ENCODE results near the gene ZXDC.

Gene ZXDC

DNA sequence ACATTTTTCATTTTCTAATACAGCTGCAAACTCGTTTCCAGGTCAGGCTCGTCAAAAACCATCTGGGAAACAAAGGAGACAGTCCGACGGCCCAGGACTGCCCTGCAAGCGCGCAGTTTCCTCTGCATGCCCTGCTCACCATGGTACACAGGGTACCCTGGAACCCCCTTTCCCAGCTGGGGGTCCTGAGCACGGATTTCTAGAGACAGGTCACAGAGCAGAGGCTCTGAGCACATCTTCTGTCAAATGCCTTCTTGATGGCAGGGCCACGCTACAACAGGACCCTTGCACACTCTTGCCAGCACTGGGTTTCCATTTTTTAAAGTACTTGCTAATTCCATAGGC, 8.1 kb downstream of the ZXDC start:
- H3K4me1 ChIP-seq (ENCODE audit: insufficient read depth, poor library complexity, severe bottlenecking), result peaks cover 5% of the 10 kb centered on the region
- no peak overlapping the region for H3K27ac ChIP-seq (ENCODE audit: poor library complexity, severe bottlenecking)
- H3K36me3 ChIP-seq (ENCODE audit: low read depth), result peaks cover 92% of the 10 kb centered on the region
- DNase-seq (ENCODE audit: low spot score) (peak; percentile 16), ATAC-seq (ENCODE audit: low read depth) (no peak)
- no peaks in the 10 kb centered on the region for H3K27me3 ChIP-seq (ENCODE audit: insufficient read depth, poor library complexity, severe bottlenecking)
- TF ChIP-seq, protein P1, sequence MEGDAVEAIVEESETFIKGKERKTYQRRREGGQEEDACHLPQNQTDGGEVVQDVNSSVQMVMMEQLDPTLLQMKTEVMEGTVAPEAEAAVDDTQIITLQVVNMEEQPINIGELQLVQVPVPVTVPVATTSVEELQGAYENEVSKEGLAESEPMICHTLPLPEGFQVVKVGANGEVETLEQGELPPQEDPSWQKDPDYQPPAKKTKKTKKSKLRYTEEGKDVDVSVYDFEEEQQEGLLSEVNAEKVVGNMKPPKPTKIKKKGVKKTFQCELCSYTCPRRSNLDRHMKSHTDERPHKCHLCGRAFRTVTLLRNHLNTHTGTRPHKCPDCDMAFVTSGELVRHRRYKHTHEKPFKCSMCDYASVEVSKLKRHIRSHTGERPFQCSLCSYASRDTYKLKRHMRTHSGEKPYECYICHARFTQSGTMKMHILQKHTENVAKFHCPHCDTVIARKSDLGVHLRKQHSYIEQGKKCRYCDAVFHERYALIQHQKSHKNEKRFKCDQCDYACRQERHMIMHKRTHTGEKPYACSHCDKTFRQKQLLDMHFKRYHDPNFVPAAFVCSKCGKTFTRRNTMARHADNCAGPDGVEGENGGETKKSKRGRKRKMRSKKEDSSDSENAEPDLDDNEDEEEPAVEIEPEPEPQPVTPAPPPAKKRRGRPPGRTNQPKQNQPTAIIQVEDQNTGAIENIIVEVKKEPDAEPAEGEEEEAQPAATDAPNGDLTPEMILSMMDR (IDR thresholded peaks at IDR 0.05; ENCODE audit: poor library complexity, severe bottlenecking), result no peak
- H3K4me3 ChIP-seq (ENCODE audit: severe bottlenecking), result no peak overlapping the region
- no peaks in the 10 kb centered on the region for H3K9me3 ChIP-seq (ENCODE audit: severe bottlenecking)

DNA sequence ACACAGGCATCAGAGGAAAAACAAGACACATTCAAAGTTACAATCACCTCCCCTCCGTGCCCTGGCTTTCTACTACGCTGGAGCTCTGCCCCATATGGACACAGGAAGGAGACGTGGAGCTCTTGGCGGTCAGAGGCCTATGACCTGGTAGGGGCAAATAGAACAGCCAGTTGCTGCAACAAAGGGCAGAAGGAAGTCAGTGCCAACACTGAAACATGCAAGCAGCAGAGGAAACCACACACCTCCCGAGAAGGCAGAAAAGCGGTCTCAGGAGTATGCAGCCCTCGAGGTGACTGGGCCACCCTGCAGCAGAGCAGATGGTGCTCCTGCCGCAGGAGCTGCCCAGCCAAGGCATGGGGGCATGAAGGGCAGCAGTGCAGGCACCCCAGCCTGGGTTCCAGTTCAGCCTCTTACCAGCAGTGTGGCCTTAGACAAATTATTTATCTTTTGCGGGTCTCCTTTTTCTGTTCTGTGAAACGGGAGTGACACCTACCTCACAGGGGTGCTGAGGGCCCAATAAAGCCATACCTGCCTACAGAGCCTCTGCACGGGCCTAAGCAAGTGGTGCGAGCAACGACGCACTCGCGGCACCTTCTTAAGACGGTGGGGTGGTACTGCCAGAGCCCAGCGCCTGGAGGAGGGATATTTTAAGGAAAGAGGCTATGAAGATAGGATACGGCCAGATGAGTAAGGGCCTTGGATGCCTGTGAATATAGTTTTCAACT, 8.6 kb downstream of the ZXDC start:
- DNase-seq (ENCODE audit: low spot score) (peak; percentile 23), ATAC-seq (ENCODE audit: low read depth) (no peak)
- H3K36me3 ChIP-seq (ENCODE audit: low read depth), result peaks cover 97% of the 10 kb centered on the region
- no peaks in the 10 kb centered on the region for H3K9me3 ChIP-seq (ENCODE audit: severe bottlenecking)
- no peak overlapping the region for H3K27ac ChIP-seq (ENCODE audit: poor library complexity, severe bottlenecking)
- peaks cover 4% of the 10 kb centered on the region for H3K4me1 ChIP-seq (ENCODE audit: insufficient read depth, poor library complexity, severe bottlenecking)
- no peaks in the 10 kb centered on the region for H3K27me3 ChIP-seq (ENCODE audit: insufficient read depth, poor library complexity, severe bottlenecking)
- no peak overlapping the region for H3K4me3 ChIP-seq (ENCODE audit: severe bottlenecking)
- TF ChIP-seq, protein P1 (IDR thresholded peaks at IDR 0.05; ENCODE audit: poor library complexity, severe bottlenecking), result no peak

DNA sequence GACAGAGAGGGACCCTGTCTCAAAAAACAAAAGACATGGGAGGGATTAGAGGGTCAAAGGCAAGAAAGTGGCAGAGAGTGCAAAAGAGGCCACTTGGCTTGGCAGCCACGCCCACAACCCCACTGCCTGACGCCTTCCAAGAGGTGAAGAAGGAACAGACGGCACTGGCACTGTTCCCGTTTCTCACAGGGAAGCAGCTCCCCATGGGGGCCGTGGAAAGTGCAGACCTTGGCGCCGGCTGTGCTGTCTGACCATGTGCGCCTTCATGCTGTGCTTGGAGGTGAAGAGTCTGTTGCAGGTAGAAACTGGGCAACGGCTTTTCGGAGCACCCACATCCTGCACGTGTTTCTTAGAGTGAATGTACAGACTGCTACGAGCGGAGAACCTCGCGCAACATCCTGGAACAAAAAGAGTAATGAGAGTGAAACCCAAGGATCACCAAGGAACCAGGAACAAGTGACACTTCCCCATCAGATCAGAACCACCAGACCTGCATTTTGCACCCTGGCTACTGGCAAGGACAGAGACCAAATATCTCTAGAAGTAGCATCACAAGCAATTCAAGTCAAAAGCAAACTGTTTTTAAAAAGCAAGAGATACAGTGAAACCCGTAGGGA, 9.7 kb downstream of the ZXDC start:
- no peak overlapping the region for H3K4me3 ChIP-seq (ENCODE audit: severe bottlenecking)

DNA sequence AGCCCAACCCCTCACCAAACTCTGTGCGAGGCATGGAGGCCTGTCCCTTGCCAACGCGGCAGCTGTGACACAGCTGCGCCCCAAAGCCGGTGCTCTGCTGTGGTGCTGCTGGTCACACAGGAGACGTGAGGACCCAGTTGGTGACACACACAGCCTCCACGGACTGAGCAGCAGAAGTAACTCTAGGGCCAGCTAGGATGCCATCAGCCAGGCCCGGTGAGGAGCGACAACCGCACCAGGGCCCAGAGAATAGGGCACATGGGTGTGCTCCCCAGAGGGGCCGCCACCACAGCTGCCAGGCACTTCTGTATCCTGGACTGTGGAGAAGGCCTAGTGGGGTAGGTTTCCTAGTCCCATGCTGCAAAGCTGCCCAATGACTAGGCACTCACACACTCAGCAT, 10.7 kb downstream of the ZXDC start:
- Histone ChIP-seq H3K27me3 (ENCODE audit: insufficient read depth, poor library complexity, severe bottlenecking) (no peaks in the 10 kb centered on the region), H3K4me1 (ENCODE audit: insufficient read depth, poor library complexity, severe bottlenecking) (no peaks in the 10 kb centered on the region), H3K27ac (ENCODE audit: poor library complexity, severe bottlenecking) (no peak overlapping the region), H3K4me3 (ENCODE audit: severe bottlenecking) (no peak overlapping the region), H3K9me3 (ENCODE audit: severe bottlenecking) (no peaks in the 10 kb centered on the region), H3K36me3 (ENCODE audit: low read depth) (peaks cover 97% of the 10 kb centered on the region)
- DNase-seq (ENCODE audit: low spot score), result peak; percentile 31
- no peak for ATAC-seq (ENCODE audit: low read depth)
- TF ChIP-seq, protein P1 (IDR thresholded peaks at IDR 0.05; ENCODE audit: poor library complexity, severe bottlenecking), result no peak

More for the DNA sequence above, 9.7 kb downstream of the ZXDC start:
- Histone ChIP-seq H3K9me3 (ENCODE audit: severe bottlenecking) (no peaks in the 10 kb centered on the region), H3K27ac (ENCODE audit: poor library complexity, severe bottlenecking) (no peak overlapping the region), H3K36me3 (ENCODE audit: low read depth) (peaks cover 97% of the 10 kb centered on the region), H3K4me1 (ENCODE audit: insufficient read depth, poor library complexity, severe bottlenecking) (no peaks in the 10 kb centered on the region), H3K27me3 (ENCODE audit: insufficient read depth, poor library complexity, severe bottlenecking) (no peaks in the 10 kb centered on the region)
- TF ChIP-seq, protein P1 (IDR thresholded peaks at IDR 0.05; ENCODE audit: poor library complexity, severe bottlenecking), result no peak
- DNase-seq (ENCODE audit: low spot score), result peak; percentile 49
- ATAC-seq (ENCODE audit: low read depth), result no peak

DNA sequence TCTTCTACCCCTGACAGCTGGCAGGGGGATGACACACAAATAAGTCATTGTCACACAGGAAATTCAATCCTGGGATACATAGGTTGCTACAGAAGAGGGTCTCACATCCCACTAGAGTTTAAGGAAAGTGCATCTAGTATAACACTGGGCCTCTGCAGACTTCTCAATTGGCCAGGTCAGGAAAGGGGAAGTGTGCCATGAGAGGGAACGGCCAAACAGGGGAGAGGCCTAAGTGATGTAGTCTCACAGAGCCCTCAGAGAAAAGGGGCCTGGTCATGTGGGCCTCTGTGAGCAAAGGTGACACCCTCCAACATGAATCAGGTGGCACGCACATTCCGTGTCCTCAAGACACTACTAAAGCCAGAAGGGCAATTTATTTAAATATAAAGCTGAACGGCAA, 11.2 kb downstream of the ZXDC start:
- Histone ChIP-seq H3K27ac (ENCODE audit: poor library complexity, severe bottlenecking) (no peak overlapping the region), H3K4me1 (ENCODE audit: insufficient read depth, poor library complexity, severe bottlenecking) (no peaks in the 10 kb centered on the region), H3K9me3 (ENCODE audit: severe bottlenecking) (no peaks in the 10 kb centered on the region), H3K4me3 (ENCODE audit: severe bottlenecking) (no peak overlapping the region), H3K27me3 (ENCODE audit: insufficient read depth, poor library complexity, severe bottlenecking) (no peaks in the 10 kb centered on the region), H3K36me3 (ENCODE audit: low read depth) (peaks cover 97% of the 10 kb centered on the region)
- TF ChIP-seq, protein P1 (IDR thresholded peaks at IDR 0.05; ENCODE audit: poor library complexity, severe bottlenecking), result no peak
- ATAC-seq (ENCODE audit: low read depth) (no peak), DNase-seq (ENCODE audit: low spot score) (peak; percentile 8)

Measured in RWPE2 (cell line).